HFFc6 (cell line): ENCODE data around the gene USP12. TPM values are rescaled to one million over a fixed set of nuclear protein-coding genes. Genes with fewer than 3 reads are reported as not detected.

ENCODE experiments used
- DNase-seq: peaks from one replicate; pipeline ENCODE4 v3.0.0-alpha.2; 2018
- H3K27ac Mint-ChIP-seq: 2 replicates; pipeline ENCODE4 v1.8.0; 2020; ENCODE audit warnings: mild to moderate bottlenecking, mixed read lengths
- H3K27me3 Mint-ChIP-seq: 2 replicates; pipeline ENCODE4 v1.8.0; 2021; ENCODE audit warnings: mild to moderate bottlenecking, moderate library complexity, mixed read lengths; ENCODE audit not compliant: insufficient read depth
- H3K36me3 Mint-ChIP-seq: 2 replicates; pipeline ENCODE4 v1.8.0; 2021; ENCODE audit warnings: low read depth, mixed read lengths
- H3K4me1 Mint-ChIP-seq: 2 replicates; pipeline ENCODE4 v1.8.0; 2020; ENCODE audit warnings: low read depth, mixed read lengths
- H3K4me3 Mint-ChIP-seq: 2 replicates; pipeline ENCODE4 v1.8.0; 2020; ENCODE audit warnings: mild to moderate bottlenecking, moderate library complexity, mixed read lengths
- H3K9me3 Mint-ChIP-seq: 2 replicates; pipeline ENCODE4 v1.8.0; 2020; ENCODE audit warnings: mild to moderate bottlenecking, mixed read lengths
- total RNA-seq, 6 experiments: library from RNA; stranded (reverse); fragmentation: NEBNext Ultra II Directional; extraction: Animal tissue kit (Norgen Biotek cat#: 25700); gene quantifications; 2 replicates in 1 of 6; 3 replicates in 5 of 6; pipeline ENCODE4 v1.2.3, GENCODE V29; 2021
- TF ChIP-seq, protein P1 (sequence below): fragments of 200-600 bp; sonication (generic); IDR thresholded peaks from 2 replicates; pipeline ENCODE4 v1.5.0; 2021; ENCODE audit warnings: antibody characterized with exemption, mild to moderate bottlenecking

Gene USP12
- total RNA-seq, 6 experiments from 2014 or later, result 20.0 to 25.2 (median 22.7) TPM

DNA sequence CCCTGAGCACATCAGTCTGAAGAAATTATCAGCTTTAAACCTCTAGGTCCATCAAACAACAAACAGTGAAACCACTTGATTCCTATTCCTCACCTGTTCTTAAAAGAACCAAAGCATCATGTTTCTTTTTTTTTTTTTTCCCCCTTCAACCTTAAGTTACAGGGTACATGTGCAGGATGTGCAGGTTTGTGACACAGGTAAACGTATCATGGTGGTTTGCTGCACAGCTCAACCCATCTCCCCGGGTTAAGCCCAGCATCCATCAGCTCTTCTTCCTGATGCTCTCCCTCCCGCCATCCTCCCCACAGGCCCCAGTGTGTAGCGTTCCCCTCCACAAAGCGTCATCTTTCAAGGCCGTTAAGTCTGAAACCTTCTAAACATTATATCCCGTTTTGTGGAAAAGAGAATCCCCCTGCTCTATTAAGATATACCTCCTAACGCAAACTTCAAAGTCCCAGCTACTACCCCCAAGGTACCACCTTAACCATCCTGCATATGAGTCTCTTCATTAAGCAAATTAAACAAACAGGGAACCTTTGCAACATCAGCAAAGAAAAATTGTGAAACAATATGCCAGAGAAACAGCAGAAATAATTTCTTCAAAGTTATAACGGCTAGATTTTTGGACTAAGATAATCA, 10.8 kb downstream of the USP12 start:
- Mint-ChIP-seq H3K27ac (no peak overlapping the region), H3K9me3 (no peaks in the 10 kb centered on the region; the same call in none of the 2 replicates), H3K4me1 (peaks cover 26% of the 10 kb centered on the region), H3K4me3 (no peak overlapping the region), H3K36me3 (peaks cover 22% of the 10 kb centered on the region), H3K27me3 (no peaks in the 10 kb centered on the region)
- TF ChIP-seq, protein P1, sequence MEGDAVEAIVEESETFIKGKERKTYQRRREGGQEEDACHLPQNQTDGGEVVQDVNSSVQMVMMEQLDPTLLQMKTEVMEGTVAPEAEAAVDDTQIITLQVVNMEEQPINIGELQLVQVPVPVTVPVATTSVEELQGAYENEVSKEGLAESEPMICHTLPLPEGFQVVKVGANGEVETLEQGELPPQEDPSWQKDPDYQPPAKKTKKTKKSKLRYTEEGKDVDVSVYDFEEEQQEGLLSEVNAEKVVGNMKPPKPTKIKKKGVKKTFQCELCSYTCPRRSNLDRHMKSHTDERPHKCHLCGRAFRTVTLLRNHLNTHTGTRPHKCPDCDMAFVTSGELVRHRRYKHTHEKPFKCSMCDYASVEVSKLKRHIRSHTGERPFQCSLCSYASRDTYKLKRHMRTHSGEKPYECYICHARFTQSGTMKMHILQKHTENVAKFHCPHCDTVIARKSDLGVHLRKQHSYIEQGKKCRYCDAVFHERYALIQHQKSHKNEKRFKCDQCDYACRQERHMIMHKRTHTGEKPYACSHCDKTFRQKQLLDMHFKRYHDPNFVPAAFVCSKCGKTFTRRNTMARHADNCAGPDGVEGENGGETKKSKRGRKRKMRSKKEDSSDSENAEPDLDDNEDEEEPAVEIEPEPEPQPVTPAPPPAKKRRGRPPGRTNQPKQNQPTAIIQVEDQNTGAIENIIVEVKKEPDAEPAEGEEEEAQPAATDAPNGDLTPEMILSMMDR, result no peak
- DNase-seq, result no peak

DNA sequence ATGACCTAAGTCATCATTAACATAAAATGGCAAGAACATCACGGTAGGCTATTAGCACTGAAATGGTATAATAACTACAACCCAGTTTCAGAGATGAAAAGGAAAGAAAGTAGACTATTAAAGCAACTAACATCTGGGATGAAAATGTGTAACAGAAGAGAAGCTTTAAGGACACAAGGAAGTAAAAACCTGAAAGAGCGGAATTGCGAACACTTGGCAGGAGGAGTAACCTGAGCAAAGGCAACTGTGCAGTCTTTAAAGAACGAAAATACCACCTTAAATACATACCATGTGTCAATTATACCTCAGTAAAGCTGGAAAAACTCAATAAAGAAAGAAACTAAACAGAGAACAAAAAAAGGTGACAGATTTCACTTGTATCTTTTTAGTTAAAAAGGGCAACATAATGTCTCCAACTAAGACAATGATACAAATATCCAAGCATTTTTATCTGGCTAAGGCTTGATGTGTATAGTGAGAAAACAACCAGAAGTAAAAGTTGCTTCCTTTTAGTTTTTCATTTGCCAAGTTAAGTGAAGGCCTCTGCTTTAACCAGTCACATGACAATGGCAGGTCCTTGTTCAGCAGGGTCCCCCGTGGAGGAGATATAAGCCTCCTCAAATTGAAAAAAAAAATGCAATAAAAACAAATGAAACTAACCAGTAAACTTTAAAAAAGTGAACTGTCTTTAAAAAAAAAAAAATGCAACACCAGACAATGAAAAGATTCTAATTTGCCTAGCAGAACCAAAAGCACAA, 11.6 kb downstream of the USP12 start:
- peaks cover 22% of the 10 kb centered on the region for H3K36me3 Mint-ChIP-seq
- TF ChIP-seq, protein P1, result no peak
- no peak overlapping the region for H3K27ac Mint-ChIP-seq
- H3K4me1 Mint-ChIP-seq, result peaks cover 26% of the 10 kb centered on the region
- H3K9me3 Mint-ChIP-seq, result no peaks in the 10 kb centered on the region; the same call in none of the 2 replicates
- no peak for DNase-seq
- no peak overlapping the region for H3K4me3 Mint-ChIP-seq
- no peaks in the 10 kb centered on the region for H3K27me3 Mint-ChIP-seq

DNA sequence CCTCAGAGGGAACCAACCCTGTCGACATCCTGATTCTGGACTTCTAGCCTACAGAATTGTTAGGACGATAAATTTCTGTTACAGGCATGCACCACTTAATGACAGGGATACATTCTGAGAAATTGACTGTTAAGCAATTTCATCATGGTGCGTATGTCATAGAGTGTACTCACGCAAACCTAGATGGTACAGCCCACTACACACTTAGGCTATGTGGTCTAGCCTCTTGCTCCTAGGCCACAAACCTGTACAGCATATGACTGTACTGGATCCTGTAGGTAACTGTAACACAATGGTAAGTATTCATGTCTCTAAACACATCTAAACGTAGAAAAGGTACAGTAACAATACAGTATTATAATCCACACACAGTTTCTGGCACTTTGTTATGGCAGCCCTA, 13.3 kb downstream of the USP12 start:
- H3K27me3 Mint-ChIP-seq, result peaks cover 2% of the 10 kb centered on the region; the same call in 1 of the 2 replicates
- H3K9me3 Mint-ChIP-seq, result no peaks in the 10 kb centered on the region; the same call in none of the 2 replicates
- no peak overlapping the region for H3K4me3 Mint-ChIP-seq

DNA sequence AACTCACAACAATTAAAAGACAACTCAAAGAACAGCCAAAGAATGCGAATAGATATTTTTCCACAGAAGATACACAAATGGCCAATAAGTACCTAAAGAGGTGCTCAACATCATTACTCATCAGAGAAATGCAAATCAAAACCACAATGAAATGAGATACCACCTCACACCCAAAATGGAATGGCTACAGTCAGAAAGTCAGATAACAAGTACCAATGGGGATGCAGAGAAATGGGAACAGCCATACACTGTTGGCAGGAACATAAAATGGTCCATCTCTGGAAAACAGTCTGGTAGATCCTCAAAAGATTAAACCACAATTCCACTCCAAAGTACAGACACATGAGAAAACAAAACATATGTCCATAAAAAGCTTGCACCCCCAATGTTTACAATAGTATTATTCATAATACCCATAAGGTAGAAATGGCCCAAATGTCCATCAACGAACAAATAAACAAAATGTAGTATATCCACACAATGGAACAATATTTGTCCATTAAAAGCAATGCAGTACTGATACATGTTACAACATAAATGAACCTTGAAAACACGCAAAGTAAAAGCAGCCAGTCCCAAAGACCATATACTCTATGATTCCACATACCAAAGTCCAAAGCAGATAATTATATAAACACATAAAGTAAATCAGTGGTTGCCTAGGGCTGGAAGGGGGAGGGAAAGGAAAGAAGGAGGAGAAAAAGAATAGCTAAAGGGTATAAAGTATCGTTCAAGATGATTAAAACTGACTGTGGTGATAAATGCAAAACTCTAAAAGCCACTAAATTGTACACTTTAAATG, 19.6 kb downstream of the USP12 start:
- Mint-ChIP-seq H3K27ac (no peak overlapping the region), H3K36me3 (peaks cover 12% of the 10 kb centered on the region), H3K27me3 (peaks cover 2% of the 10 kb centered on the region; the same call in 1 of the 2 replicates), H3K9me3 (no peaks in the 10 kb centered on the region; the same call in none of the 2 replicates), H3K4me3 (no peak overlapping the region), H3K4me1 (peaks cover 16% of the 10 kb centered on the region)
- no peak for DNase-seq
- TF ChIP-seq, protein P1, result no peak

More for the DNA sequence above, 13.3 kb downstream of the USP12 start:
- Mint-ChIP-seq H3K4me1 (peaks cover 25% of the 10 kb centered on the region), H3K36me3 (peaks cover 22% of the 10 kb centered on the region), H3K27ac (no peak overlapping the region)
- TF ChIP-seq, protein P1, result no peak
- no peak for DNase-seq

DNA sequence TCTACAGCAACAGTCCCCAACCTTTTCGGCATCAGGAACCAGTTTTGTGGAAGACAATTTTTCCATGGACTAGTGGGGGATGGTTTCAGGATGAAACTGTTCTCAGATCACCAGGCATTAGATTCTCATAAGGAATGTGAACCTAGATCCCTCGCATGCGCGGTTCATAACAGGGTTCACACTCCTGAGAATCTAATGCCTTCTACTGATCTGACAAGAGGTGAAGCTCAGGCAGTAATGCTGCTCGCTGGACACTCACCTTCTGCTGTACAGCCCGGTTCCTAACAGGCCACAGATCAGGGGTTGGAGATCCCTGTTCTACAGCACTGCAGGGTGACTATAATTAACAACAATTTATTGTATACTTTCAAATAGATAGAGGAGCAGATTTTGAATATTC, 21.9 kb downstream of the USP12 start:
- peaks cover 1% of the 10 kb centered on the region; the same call in 1 of the 2 replicates for H3K27me3 Mint-ChIP-seq
- TF ChIP-seq, protein P1, result no peak
- no peaks in the 10 kb centered on the region for H3K36me3 Mint-ChIP-seq
- H3K4me3 Mint-ChIP-seq, result no peak overlapping the region
- H3K4me1 Mint-ChIP-seq, result peaks cover 22% of the 10 kb centered on the region
- DNase-seq, result no peak
- no peak overlapping the region for H3K27ac Mint-ChIP-seq
- H3K9me3 Mint-ChIP-seq, result no peaks in the 10 kb centered on the region
